ENCODE data around the gene EPC2. TPM values are rescaled to one million over a fixed set of nuclear protein-coding genes. Genes with fewer than 3 reads are reported as not detected.
"Not testable (repeated sequence)": the region's sequence is repeated elsewhere in the genome, so short reads cannot be mapped to it uniquely, and the experiment has no call there.

EPC2 gene
- total RNA-seq, 1 donor from 2014 or later: 31.6 TPM

DNA sequence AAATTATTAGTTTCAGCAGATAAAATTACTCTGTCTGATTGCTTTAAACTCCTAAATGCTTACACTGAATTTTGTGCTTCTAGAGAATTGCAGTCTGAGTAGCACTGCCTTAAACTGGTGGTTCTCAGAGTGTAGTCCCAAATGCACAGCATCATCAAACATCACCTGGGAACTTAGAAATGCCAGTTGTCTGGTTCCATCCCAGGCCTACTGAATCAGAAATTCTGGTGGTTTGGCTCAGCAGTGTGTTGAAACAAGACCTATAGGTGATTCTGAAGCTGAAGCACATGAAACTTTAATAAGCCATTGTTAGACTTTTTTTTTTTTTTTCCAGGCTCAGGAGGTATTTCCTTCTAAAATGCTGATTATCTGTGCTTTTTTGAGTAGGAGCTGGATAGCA lies 22.0 kb downstream of the EPC2 start:
- Mint-ChIP-seq H3K27me3 (ENCODE audit: low read depth) (no peaks in the 10 kb centered on the region), H3K4me1 (peaks cover 26% of the 10 kb centered on the region)

DNA sequence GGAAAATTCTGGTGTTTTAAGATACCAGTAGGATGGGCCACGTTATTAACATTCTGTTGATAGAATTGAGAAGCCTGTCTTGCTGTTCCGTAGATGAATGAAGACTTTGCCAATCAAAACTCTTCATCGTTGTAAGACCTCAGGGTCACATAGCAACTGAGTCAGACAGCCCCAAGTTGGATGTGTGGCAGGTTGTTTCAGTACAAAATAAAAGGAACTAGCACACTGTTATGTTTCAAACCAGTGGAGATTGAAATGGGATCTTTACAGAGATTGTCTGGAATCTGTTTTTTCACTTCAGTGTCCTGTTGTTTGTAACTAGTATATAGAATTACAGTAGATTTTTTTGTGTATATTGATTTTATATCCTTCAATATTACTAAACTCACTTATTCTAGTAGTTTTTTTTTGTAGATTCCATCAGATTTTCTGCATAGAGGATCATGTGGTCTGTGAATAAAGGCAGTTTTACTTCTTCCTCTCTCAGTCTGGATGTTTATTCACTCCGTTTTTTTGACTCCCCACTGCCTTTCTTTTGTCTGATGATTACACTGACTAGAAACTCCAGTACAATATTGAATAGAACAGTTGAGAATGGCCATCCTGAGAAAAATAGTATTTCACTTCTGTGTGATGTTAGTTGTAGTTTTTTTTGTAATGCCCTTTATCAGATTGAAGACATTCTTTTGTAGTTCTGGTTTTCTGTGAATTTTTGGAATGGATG lies 22.7 kb downstream of the EPC2 start:
- H3K27ac Mint-ChIP-seq (ENCODE audit: unreplicated experiment): peak overlapping the region; percentile 7
- H3K4me1 Mint-ChIP-seq: peaks cover 26% of the 10 kb centered on the region
- TF ChIP-seq, protein P1, sequence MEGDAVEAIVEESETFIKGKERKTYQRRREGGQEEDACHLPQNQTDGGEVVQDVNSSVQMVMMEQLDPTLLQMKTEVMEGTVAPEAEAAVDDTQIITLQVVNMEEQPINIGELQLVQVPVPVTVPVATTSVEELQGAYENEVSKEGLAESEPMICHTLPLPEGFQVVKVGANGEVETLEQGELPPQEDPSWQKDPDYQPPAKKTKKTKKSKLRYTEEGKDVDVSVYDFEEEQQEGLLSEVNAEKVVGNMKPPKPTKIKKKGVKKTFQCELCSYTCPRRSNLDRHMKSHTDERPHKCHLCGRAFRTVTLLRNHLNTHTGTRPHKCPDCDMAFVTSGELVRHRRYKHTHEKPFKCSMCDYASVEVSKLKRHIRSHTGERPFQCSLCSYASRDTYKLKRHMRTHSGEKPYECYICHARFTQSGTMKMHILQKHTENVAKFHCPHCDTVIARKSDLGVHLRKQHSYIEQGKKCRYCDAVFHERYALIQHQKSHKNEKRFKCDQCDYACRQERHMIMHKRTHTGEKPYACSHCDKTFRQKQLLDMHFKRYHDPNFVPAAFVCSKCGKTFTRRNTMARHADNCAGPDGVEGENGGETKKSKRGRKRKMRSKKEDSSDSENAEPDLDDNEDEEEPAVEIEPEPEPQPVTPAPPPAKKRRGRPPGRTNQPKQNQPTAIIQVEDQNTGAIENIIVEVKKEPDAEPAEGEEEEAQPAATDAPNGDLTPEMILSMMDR (conservative IDR thresholded peaks at IDR 0.05): no peak
- no peak for DNase-seq (ENCODE audit: low read depth, low spot score)
- H3K36me3 Mint-ChIP-seq (ENCODE audit: low read depth): peaks cover 3% of the 10 kb centered on the region
- no peaks in the 10 kb centered on the region for H3K9me3 Mint-ChIP-seq
- no peaks in the 10 kb centered on the region for H3K27me3 Mint-ChIP-seq (ENCODE audit: low read depth)
- no peak overlapping the region for H3K4me3 Mint-ChIP-seq

More for the DNA sequence above, 22.0 kb downstream of the EPC2 start:
- Mint-ChIP-seq H3K4me3 (no peak overlapping the region), H3K36me3 (ENCODE audit: low read depth) (peaks cover 6% of the 10 kb centered on the region), H3K9me3 (no peaks in the 10 kb centered on the region), H3K27ac (ENCODE audit: unreplicated experiment) (no peak overlapping the region)
- no peak for DNase-seq (ENCODE audit: low read depth, low spot score)
- TF ChIP-seq, protein P1 (conservative IDR thresholded peaks at IDR 0.05): no peak

DNA sequence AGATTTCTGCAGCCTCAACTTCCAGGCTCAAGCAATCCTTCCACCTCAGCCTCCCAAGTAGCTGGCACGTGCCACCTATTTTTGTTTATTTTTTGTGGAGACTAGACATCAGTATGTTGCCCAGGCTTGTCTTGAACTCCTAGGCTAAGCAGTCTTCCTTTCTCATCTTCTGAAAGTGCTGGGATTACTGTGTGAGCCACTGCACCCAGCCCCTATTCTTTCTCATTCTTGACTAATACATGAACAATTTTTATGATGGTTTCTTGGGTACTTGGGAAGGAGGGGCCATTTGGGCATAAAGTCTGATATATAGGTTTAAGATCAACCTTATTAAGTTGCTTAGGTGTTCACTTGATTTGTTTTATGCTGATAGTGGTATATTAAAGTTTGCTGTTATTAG lies 26.2 kb downstream of the EPC2 start:
- no peak overlapping the region for H3K4me3 Mint-ChIP-seq

DNA sequence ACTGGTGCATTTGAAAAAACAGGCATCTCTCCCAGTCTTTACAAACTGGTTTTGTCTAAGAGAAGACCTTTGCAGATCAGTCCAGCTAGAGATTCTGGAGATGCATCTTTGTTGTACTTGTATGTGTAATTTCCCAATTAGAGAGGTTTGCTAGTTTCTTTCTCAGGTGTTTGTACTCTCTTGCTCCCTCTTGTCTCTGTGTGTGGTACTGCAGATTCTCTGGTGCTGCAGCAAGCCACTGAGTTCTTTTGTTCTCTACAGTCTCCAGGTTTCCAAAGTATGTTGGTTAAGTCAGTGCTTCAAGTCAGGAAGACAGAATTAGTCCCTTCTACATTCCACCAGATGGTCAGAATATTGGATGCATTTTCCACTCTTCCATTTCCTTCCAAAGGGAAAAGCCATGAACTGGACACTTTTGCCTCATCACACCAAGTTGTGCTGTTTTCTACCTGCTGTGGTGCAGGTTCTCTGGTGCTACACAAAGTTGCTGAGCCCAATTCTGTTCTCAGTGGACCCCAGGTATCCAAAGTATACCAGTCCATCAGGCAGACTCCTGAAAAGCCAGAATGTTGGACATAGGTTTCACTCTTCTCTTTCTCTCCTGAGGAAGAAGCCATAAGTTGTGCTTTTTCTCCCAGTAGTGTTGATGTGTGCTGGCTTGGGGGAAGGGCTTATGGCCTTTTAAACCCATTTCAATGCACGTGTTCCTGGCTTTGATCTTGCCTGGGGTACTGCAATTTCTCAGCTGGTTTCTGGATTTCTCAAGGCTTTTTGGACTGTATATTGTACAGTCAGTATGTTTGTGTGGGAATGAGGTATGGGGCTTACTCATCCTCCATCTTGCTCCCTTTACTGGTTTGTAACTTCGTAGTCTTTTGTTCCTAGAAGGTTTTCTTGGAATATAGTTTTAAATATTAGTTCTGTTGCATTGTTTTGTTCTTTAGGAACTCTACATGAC lies 29.8 kb downstream of the EPC2 start:
- Mint-ChIP-seq H3K9me3 (peaks cover 3% of the 10 kb centered on the region), H3K27me3 (ENCODE audit: low read depth) (no peaks in the 10 kb centered on the region), H3K4me1 (peaks cover 24% of the 10 kb centered on the region), H3K27ac (ENCODE audit: unreplicated experiment) (no peak overlapping the region), H3K4me3 (no peak overlapping the region), H3K36me3 (ENCODE audit: low read depth) (peaks cover 7% of the 10 kb centered on the region)
- DNase-seq (ENCODE audit: low read depth, low spot score): no peak
- TF ChIP-seq, protein P1 (conservative IDR thresholded peaks at IDR 0.05): peak; percentile 64

More for the DNA sequence above, 26.2 kb downstream of the EPC2 start:
- H3K27me3 Mint-ChIP-seq (ENCODE audit: low read depth): no peaks in the 10 kb centered on the region
- TF ChIP-seq, protein P1 (conservative IDR thresholded peaks at IDR 0.05): no peak
- peaks cover 3% of the 10 kb centered on the region for H3K9me3 Mint-ChIP-seq
- H3K4me1 Mint-ChIP-seq: peaks cover 45% of the 10 kb centered on the region
- DNase-seq (ENCODE audit: low read depth, low spot score): no peak
- no peak overlapping the region for H3K27ac Mint-ChIP-seq (ENCODE audit: unreplicated experiment)
- H3K36me3 Mint-ChIP-seq (ENCODE audit: low read depth): peaks cover 3% of the 10 kb centered on the region

DNA sequence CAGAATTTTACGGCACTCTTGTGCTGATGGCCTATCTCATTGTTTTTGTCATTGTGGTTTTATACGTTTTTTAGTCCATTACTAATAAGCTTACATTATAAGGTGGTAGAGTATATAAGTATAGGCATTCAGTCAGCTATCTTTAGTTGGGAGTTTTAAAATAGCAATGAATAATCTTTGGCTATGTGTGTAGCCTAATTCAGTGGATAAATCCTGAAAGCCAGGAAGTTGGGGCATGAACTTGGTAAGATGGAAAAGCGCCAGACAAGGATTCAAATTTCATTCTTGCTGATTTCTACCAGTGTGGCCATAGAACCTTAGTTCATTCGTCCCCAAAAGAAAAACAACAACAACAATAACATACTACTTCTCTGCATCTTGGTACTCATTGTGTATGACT lies 31.2 kb downstream of the EPC2 start:
- H3K27ac Mint-ChIP-seq (ENCODE audit: unreplicated experiment): no peak overlapping the region

DNA sequence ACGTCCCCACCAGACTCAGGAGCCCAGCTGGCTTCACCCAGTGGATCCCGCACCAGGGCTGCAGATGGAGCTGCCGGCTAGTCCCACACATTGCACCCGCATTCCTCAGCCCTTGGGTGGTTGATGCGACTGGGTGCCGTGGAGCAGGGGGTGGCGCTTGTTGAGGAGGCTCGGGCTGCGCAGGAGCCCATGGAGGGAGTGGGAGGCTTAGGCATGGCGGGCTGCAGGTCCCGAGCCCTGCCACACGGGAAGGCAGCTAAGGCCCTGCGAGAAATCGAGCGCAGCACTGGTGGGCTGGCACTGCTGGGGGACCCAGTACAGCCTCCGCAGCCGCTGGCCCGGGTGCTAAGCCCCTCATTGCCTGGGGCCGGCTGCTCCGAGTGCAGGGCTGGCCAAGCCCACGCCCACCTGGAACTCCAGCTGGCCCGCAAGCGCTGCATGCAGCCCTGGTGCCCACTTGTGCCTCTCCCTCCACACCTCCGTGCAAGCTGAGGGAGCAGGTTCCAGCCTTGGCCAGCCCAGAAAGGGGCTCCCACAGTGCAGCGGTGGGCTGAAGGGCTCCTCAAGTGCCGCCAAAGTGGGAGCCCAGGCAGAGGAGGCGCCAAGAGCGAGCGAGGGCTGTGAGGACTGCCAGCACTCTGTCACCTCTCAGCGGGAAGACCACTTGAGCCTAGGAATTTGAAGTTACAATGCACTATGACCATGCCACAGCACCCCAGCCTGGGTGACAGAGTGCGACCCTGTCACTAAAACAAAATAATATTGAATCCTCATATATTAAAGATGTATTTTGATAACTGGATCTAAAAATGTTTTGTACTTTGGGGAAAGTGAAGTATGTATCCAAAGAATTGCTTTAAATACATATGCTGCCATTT lies 34.0 kb downstream of the EPC2 start:
- H3K9me3 Mint-ChIP-seq; H3K27ac Mint-ChIP-seq (ENCODE audit: unreplicated experiment); DNase-seq (ENCODE audit: low read depth, low spot score); H3K4me3 Mint-ChIP-seq; H3K27me3 Mint-ChIP-seq (ENCODE audit: low read depth): not testable (repeated sequence)
- peaks cover 23% of the 10 kb centered on the region for H3K4me1 Mint-ChIP-seq
- peaks cover 14% of the 10 kb centered on the region for H3K36me3 Mint-ChIP-seq (ENCODE audit: low read depth)

More for the DNA sequence above, 31.2 kb downstream of the EPC2 start:
- Mint-ChIP-seq H3K36me3 (ENCODE audit: low read depth) (peaks cover 10% of the 10 kb centered on the region), H3K9me3 (peaks cover 3% of the 10 kb centered on the region), H3K27me3 (ENCODE audit: low read depth) (no peaks in the 10 kb centered on the region), H3K4me3 (no peak overlapping the region), H3K4me1 (peaks cover 23% of the 10 kb centered on the region)
- TF ChIP-seq, protein P1 (conservative IDR thresholded peaks at IDR 0.05): no peak
- DNase-seq (ENCODE audit: low read depth, low spot score): no peak

Data from neural crest cell (in vitro differentiated cells).